NOMO-1 treated with DMSO at 0.1 percent for 48 hours (cell line): ENCODE data around the gene ARHGAP24.
A peak's percentile ranks its signal among the peaks of the same experiment; 100 is the strongest.

Experiments used
- DNase-seq: peaks from one replicate; lab custom pipeline; 2025; ENCODE audit not compliant: unreplicated experiment; lab: John Stamatoyannopoulos, UW

The ARHGAP24 gene

GRCh38 chr4:85733798-85734197 is 258.8 kb downstream of the ARHGAP24 start:
- DNase-seq, result no peak

GRCh38 chr4:85734424-85734831 is 259.5 kb downstream of the ARHGAP24 start:
- no peak for DNase-seq

- DNase-seq, result peak; percentile 67
Measured at GRCh38 chr4:85736571-85736970, 261.6 kb downstream of the ARHGAP24 start.

GRCh38 chr4:85737254-85737653 is 262.3 kb downstream of the ARHGAP24 start:
- no peak for DNase-seq

- no peak for DNase-seq
Measured at GRCh38 chr4:85738721-85739120, 263.8 kb downstream of the ARHGAP24 start.

- DNase-seq, result no peak
Measured at GRCh38 chr4:85740431-85740861, 265.5 kb downstream of the ARHGAP24 start.

- no peak for DNase-seq
Measured at GRCh38 chr4:85741381-85741780, 266.4 kb downstream of the ARHGAP24 start.

GRCh38 chr4:85741921-85742591 is 267.1 kb downstream of the ARHGAP24 start:
- no peak for DNase-seq

GRCh38 chr4:85744950-85745349 is 270.0 kb downstream of the ARHGAP24 start:
- no peak for DNase-seq

- DNase-seq, result no peak
Measured at GRCh38 chr4:85745939-85746338, 271.0 kb downstream of the ARHGAP24 start.

GRCh38 chr4:85747882-85748491 is 273.0 kb downstream of the ARHGAP24 start:
- peak; percentile 69 for DNase-seq

- DNase-seq, result no peak
Measured at GRCh38 chr4:85748654-85749053, 273.7 kb downstream of the ARHGAP24 start.

GRCh38 chr4:85751866-85752265 is 276.9 kb downstream of the ARHGAP24 start:
- DNase-seq, result no peak

GRCh38 chr4:85755285-85755684 is 280.3 kb downstream of the ARHGAP24 start:
- no peak for DNase-seq

- DNase-seq, result no peak
Measured at GRCh38 chr4:85756938-85757337, 282.0 kb downstream of the ARHGAP24 start.

- no peak for DNase-seq
Measured at GRCh38 chr4:85759388-85759787, 284.4 kb downstream of the ARHGAP24 start.

- DNase-seq, result no peak
Measured at GRCh38 chr4:85760511-85760910, 285.6 kb downstream of the ARHGAP24 start.

- no peak for DNase-seq
Measured at GRCh38 chr4:85761803-85762528, 287.0 kb downstream of the ARHGAP24 start.

GRCh38 chr4:85762529-85762871 is 287.6 kb downstream of the ARHGAP24 start:
- DNase-seq, result no peak

GRCh38 chr4:85763202-85763601 is 288.3 kb downstream of the ARHGAP24 start:
- DNase-seq, result no peak

- DNase-seq, result no peak
Measured at GRCh38 chr4:85767649-85768048, 292.7 kb downstream of the ARHGAP24 start.

GRCh38 chr4:85769009-85769408 is 294.1 kb downstream of the ARHGAP24 start:
- no peak for DNase-seq
